D721Med (cell line): ENCODE measurements around the gene HECW1.

Source experiments
- DNase-seq: peaks from one replicate; pipeline ENCODE4 v3.0.0; 2011; ENCODE audit warnings: low spot score; ENCODE audit not compliant: insufficient read length
- FAIRE-seq: peaks from 2 replicates; lab custom pipeline; 2011; peaks lifted over from hg19 to GRCh38; lab: Jason Lieb, UNC
- CTCF ChIP-seq: IDR thresholded peaks from 2 replicates; pipeline ENCODE4 v1.5.1; 2012; ENCODE audit warnings: mild to moderate bottlenecking, control low read depth; ENCODE audit not compliant: insufficient read depth; ENCODE audit errors: missing control alignments

The HECW1 gene

GRCh38 chr7:43439631-43440401 is 327.4 kb downstream of the HECW1 start:
- TF ChIP-seq CTCF, result peak; percentile 62
- DNase-seq, result peak; percentile 56
- no peak for FAIRE-seq

- FAIRE-seq, result no peak
- no peak for DNase-seq
Observed at GRCh38 chr7:43441231-43442130, 329.0 kb downstream of the HECW1 start.

GRCh38 chr7:43443381-43443780 is 330.9 kb downstream of the HECW1 start:
- no peak for FAIRE-seq
- no peak for TF ChIP-seq CTCF
- DNase-seq, result no peak

More at GRCh38 chr7:43441231-43442130, 329.0 kb downstream of the HECW1 start:
- TF ChIP-seq CTCF, result no peak

- no peak for TF ChIP-seq CTCF
- no peak for FAIRE-seq
- no peak for DNase-seq
Observed at GRCh38 chr7:43444711-43445578, 332.5 kb downstream of the HECW1 start.

GRCh38 chr7:43449577-43449976 is 337.1 kb downstream of the HECW1 start:
- no peak for TF ChIP-seq CTCF
- FAIRE-seq (no peak), DNase-seq (no peak)

- FAIRE-seq (no peak), DNase-seq (no peak)
- no peak for TF ChIP-seq CTCF
Observed at GRCh38 chr7:43450894-43451293, 338.4 kb downstream of the HECW1 start.
